A172 (cell line): ENCODE results near the gene NDUFB8. TPM values are rescaled to one million over a fixed set of nuclear protein-coding genes. Genes with fewer than 3 reads are reported as not detected.
A peak's percentile ranks its signal among the peaks of the same experiment; 100 is the strongest.

Source experiments
- DNase-seq: peaks from one replicate; pipeline ENCODE4 v3.0.0-alpha.2; 2015; ENCODE audit warnings: low spot score
- total RNA-seq: library from RNA; depleted of rRNA; stranded (reverse); fragments of >200 nt; shearing (Covaris generic); gene quantifications from 2 replicates; pipeline ENCODE4 v1.2.3, GENCODE V29; 2014

NDUFB8 gene
- total RNA-seq, 1 experiment from 2014 or later = 197 TPM

DNA sequence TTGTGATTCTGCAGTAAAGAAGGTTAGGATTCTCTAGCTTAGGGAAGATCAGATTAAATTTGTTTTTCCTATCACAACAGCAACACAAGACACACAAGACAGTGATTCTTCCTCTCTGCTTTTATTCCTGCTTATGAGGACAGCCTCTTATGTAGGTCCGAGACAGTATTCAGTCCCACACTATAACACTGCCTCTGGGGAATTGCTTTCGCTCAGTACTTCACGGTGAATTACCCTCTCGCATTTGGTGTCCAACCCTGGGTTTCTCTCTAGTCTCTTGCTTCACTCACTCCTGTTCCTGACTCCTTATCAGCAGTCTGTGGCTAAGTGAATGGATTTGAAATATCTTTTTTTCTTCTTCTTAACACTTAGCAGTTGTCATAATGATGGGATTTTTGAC is 7.8 kb upstream of the NDUFB8 start:
- no peak for DNase-seq

DNA sequence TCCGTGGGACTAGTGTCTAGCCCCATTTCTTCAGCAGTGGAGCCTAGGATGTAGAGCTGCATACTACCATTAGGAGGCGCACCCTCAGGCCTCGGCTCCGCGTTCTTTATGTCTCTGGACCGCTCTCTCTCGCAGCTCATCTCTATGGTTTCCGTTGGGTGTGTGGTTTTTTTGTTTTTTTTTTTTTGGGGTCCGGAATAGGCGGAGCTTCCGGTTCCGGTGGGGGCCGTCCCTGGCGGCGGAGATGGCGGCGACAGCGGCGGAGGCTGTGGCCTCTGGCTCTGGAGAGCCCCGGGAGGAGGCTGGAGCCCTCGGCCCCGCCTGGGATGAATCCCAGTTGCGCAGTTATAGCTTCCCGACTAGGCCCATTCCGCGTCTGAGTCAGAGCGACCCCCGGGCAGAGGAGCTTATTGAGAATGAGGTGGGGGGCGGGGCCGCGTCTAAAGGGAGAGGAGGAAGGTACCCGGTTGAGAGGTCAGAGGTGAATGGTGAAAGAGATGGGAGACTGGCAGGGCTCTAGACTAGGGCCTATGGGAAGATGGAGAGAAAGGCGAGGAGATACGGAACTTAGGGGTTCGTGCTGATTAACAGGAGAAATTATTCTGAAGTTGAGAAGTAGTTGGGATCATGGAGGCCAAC is 6.2 kb upstream of the NDUFB8 start, which contains the start of gene HIF1AN:
Gene HIF1AN, plus strand, starts transcription at position 229 of the 639 bp plus-strand sequence. Its CDS starts 16 bp downstream, at position 245.
- DNase-seq = peak; percentile 93

GRCh38 chr10:100535338-100535714 is 5.7 kb upstream of the NDUFB8 start:
- no peak for DNase-seq

- DNase-seq = no peak
Observed at GRCh38 chr10:100534726-100535125, 5.1 kb upstream of the NDUFB8 start.

DNA sequence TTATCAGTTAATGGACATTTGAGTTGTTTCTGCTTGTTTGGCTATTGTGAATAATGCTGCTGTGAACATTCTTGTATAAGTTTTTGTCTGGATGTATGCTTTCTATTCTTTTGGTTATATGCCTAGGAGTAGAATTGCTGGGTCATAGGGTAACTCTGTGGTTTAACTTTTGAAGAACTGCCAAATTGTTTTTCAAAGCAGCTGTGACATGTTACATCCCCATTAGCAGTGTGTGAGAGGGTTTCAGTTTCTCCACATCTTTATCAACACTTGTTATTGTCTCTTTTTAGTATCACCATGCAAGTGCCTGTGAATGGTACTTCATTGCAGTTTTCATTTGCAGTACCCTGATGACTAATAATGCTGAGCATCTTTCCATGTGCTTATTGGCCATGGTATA is 2.1 kb upstream of the NDUFB8 start:
- no peak for DNase-seq

DNA sequence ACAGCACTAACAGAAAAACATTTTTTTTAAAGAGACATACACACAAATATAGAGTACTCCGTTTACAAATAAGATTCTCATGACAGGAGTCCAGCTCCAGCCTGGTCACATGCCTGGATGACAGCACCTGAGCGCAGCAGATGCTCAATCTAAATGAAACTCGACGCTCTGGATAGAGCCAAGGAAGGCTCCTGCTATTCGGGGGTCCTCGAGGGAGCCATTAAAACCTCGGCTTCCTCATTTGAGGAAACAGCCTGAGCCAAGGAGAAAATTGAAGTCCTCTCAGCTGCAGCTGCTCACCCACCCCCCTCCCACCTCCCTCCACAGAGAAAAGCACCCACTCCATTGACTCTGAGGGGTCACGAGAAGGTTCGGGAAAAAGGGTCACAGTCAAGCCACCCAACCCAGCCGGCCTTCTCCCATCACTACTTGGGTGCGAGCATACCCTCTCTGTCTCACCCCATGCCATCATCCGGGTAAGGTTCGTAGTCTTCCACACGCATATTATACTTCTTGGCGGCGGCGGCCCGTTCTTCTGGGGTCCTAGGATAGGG is 673 bp downstream of the NDUFB8 start:
- no peak for DNase-seq

GRCh38 chr10:100528123-100528886 is 1.4 kb downstream of the NDUFB8 start:
- DNase-seq = no peak

DNA sequence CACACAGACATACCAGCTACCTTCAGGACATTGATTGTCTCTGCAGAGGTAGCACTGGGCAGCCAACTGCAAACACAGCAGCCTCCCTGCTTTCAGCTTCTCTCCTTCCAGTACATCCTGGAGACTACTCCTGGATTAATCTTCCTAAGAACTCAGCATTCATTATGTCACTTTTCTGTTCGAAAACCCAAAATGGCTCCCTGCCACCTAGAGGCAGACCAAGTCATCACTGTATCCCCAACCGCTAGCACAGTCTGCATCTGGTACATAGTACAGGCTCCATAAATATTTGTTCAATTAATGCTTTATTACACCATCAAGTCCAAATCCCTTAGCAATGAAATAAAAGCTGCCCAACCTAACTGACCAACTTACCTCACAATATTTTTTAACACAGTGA is 5.0 kb downstream of the NDUFB8 start:
- no peak for DNase-seq

DNA sequence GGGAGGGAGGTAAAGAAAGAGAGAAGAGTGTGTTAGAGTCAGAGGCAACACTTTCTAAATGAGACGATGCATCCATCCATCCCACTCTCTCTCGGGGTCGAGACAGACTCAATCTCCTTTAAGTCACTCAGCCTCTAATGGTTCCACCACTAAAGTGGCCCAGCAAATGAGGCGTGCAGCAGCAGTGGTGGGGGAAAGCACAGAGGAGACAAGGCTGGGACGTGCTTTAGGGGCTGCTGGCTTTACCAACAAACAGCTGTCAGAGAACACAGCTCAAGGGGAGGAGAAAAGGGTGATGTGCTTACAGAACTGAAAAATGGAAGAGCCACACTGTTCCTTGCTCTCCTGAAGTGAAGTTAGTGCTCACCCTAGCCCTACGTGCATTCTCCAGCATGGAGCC is 5.5 kb downstream of the NDUFB8 start:
- DNase-seq = no peak

DNA sequence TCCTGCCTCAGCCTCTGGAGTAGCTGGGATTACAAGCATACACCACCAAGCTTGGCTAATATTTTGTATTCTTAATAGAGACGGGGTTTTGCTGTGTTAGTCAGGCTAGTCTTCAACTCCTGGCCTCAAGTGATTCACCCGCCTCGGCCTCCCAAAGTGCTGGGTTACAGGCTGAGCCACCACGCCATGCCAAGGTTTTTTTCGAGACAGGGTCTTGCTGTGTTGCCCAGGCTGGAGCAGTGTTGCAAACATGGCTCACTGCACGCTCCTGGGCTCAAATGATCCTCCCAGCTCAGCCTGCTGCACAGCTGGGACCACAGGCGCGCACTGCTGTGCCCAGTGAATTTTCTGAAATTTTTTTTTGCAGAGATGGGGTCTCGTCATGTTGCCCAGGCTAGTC is 6.7 kb downstream of the NDUFB8 start:
- no peak for DNase-seq

GRCh38 chr10:100522107-100522801 is 7.4 kb downstream of the NDUFB8 start:
- no peak for DNase-seq

DNA sequence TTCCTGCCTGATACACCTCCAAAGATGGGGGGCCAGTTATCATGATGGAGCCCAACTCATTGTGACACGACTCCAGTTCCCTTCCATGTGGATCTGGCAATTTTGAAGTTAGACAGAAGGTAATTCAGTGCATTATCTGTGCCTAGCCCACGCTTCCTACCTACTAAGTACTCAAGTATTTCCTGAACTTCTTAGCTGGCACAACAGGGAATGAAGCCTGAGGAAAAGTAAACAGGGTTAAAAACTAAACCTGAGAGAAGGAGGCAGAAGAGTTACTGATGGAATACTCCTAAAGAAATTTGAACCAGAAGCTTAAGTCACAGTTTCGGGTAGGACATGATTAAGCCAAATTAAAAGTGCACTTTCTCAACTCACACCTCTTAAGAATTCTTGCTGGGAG is 8.9 kb downstream of the NDUFB8 start:
- DNase-seq = no peak

DNA sequence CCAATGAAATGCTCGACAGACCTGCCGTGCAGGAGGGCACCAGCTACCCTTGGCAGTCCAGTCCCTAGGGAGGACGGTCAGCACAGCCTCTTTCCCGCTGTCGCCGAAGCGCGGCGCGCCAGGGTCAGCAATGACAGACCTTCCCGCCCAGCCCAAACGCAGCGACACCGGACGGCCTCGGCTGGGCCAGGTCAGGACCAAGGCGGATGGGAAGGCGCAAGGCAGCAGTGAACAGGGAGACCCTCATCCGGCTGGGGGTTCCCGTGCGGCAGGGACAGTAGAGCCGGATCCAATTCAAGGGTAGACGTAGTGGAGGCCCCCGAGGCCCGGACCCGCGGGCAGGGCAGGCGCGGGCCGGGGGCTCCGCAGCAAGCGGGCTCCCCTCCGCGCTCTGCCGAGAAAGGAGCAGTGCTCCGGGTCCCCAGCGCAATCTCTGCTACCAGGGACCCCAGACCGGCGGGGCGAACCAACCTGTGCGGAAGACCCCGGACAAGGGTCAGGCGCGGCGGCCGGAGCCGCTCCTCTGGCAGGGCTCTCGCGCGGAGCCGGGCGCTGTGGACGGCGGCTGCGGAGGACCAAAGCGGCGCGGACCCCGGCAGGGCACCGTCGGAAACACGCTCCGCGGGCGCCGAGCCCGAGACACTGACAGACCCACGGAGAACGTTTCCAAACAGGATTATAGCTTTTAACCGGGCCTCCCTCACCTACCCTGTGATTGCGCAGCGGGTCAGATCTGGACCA is 10.2 kb downstream of the NDUFB8 start, which contains the start of gene SEC31B:
Gene SEC31B, minus strand, starts transcription at position 551 of the 741 bp plus-strand sequence. CDS start 2,909 bp downstream, outside the sequence.
- no peak for DNase-seq

DNA sequence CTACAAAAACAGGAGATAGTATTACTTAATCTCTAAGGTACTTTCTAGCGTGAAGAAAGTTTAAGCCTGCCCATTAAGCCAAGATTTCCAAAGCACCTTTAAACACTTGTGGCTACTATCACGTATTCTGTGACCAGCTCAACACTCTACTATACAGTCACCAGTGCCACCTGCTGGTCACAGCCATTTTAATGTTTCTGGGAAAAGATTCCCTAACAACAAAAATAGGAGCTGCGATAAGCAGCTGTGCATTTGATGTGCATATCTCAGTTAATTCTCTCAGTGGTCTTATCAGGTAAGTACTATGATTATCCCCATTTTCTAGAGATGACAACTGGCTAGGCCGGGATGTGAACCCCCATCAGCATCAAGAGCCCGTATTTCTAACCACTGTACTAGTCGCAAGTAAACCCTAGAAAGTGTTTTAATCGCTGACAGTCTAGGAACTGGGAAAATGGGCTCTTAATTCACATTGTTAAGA is 10.9 kb downstream of the NDUFB8 start:
- DNase-seq = peak; percentile 59

- DNase-seq = peak; percentile 17
Observed at GRCh38 chr10:100516847-100517246, 12.8 kb downstream of the NDUFB8 start.

DNA sequence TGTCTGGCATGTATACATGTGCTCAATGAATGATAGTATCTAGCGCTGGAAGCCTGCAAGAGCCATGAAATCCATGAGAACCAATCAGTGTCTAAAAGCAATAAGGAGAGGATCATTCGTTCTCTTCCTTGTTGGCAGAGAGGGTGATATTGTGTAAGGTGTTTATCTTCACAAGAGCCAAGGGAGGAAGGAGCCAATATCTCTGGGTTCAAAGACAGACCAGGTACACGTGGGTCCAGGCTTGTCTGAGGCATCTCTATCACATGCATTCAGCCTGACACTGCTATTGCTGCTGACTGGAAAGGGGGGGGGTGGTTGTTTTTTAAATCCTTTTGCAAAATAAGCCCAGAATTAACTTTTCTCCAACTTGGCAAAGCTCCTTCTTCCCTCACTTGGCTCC is 14.1 kb downstream of the NDUFB8 start:
- no peak for DNase-seq

- no peak for DNase-seq
Observed at GRCh38 chr10:100510533-100511308, 18.9 kb downstream of the NDUFB8 start.

- no peak for DNase-seq
Observed at GRCh38 chr10:100509241-100509840, 20.3 kb downstream of the NDUFB8 start.

GRCh38 chr10:100508691-100509150 is 20.9 kb downstream of the NDUFB8 start:
- peak; percentile 52 for DNase-seq

DNA sequence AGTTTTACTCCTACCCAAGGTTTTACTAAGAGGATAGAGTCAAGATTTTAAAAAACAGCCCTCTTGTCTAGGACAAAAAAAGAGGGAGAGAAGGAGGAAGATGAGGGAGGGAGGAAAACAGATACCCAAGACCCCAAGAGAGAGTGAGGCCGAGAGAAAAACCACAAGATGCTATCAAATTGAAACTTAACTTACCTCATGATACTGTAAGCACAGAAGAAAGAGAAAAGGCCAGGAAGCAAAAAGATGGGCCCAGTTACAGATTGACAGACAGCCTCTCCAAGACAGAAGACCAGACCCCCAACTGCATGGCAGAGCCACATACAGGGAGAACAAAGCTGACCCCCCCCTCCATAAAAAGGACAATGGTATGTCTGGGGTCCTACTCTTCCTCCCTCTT is 21.4 kb downstream of the NDUFB8 start:
- DNase-seq = no peak
